ENCODE results near the gene HSPA1L.
A peak's percentile ranks its signal among the peaks of the same experiment; 100 is the strongest.
"Not testable (repeated sequence)": the region's sequence is repeated elsewhere in the genome, so short reads cannot be mapped to it uniquely, and the experiment has no call there.

HSPA1L gene

GRCh38 chr6:31837369-31838113 lies 22.5 kb upstream of the HSPA1L start:
- no peak for DNase-seq (ENCODE audit: low read depth in 2 of 3, low spot score in 1 of 3)

DNA sequence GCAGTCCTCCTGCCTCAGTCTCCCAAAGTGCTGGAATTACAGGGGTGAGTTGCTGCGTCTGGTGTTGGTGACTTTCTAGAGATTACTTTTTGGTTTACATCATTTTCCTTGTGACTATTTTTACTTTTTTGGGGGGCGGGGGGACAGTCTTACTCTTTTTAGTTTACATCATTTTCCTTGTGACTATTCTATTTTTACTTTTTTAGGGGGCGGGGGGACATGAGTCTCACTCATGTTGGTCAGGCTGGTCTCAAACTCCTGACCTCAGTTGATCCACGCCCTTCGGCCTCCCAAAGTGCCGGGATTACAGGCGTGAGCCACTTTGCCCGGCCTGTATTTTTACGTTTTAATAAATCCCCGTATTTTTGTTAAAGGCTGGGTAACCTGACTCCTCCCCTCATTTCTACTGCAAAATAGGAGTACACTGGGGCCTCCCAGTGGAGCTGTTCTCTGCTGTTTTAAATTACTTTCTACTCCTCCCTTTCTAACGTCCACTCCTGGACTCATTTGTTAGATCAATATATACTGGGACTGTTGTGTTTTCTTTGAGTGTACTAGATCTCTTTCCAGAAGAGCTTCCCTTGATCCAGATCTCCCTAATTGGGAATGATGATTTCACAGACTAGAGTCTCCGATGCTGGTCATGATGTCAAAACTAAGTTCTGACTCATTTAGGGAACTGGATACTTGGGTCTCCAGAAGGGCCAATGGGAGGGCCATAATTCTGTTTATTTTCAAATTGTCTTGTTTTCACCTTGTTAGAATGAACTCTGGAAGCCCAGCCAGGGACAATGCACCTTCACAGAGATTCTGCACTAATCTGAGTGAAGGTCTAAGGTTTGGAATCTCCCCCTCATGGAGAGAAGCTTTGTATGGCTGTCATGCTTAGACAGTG lies 21.6 kb upstream of the HSPA1L start:
- DNase-seq (ENCODE audit: low read depth in 2 of 3, low spot score in 1 of 3): no peak

GRCh38 chr6:31836047-31836473 lies 21.0 kb upstream of the HSPA1L start:
- DNase-seq (ENCODE audit: low read depth in 2 of 3, low spot score in 1 of 3): no peak

GRCh38 chr6:31834367-31835250 lies 19.5 kb upstream of the HSPA1L start:
- DNase-seq (ENCODE audit: low read depth in 2 of 3, low spot score in 1 of 3): peak; percentile 72 to 79 (median 72)

DNA sequence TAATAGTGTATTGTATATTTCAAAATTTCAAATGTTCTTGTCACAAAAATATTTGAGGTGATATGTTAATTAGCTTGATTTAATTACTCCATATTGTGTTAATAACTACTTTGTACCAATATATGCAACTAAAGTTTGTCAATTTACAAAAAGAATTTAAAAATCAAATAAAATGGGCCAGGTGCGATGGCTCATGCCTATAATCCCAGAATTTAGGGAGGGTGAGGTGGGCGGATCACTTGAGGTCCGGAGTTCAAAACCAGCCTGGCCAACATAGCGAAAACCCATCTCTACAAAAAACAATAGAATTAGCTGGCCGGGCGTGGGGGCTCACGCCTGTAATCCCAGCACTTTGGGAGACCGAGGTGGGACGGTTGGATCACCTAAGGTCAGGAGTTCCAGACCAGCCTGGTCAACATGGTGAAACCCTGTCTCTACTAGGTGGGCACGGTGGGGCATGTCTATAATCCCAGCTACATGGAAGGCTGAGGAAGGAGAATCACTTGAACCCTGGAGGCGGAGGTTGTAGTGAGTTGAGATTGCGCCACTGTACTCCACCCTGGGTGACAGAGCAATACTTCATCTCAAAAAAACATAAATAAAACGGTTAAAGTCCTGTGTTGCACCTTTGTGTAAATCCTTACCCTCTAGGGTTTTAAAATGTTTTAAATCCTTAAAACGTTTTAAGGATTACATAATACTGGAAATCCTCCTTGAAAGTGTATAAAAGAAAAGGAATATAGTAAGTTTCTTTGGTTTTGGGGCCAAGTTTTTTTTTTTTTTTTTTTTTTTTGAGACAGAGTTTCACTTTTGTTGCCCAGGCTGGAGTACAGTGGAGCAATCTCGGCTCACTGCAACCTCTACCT lies 16.5 kb upstream of the HSPA1L start:
- DNase-seq (ENCODE audit: low read depth in 2 of 3, low spot score in 1 of 3): no peak

DNA sequence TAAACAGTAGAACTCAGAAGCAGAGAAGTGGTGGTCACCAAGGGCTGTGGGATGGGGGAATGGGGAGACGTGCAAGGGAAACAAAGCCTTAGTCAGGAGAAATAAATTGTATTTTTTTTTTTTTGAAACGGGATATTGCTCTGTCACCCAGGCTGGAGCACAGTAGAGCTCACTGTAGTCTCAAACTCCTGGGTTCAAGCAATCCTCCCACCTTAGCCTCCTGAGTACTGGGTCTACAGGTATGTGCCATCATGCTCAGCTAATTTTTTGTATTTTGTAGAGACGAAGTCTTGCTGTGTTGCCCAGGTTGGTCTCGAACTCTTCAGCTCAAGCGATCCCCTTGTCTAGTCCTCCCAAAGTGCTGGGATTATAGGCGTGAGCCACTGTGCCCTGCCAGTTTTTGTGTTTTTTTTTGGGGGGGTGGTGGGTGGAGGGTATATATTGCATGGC lies 15.8 kb upstream of the HSPA1L start:
- no peak for DNase-seq (ENCODE audit: low read depth in 2 of 3, low spot score in 1 of 3)

DNA sequence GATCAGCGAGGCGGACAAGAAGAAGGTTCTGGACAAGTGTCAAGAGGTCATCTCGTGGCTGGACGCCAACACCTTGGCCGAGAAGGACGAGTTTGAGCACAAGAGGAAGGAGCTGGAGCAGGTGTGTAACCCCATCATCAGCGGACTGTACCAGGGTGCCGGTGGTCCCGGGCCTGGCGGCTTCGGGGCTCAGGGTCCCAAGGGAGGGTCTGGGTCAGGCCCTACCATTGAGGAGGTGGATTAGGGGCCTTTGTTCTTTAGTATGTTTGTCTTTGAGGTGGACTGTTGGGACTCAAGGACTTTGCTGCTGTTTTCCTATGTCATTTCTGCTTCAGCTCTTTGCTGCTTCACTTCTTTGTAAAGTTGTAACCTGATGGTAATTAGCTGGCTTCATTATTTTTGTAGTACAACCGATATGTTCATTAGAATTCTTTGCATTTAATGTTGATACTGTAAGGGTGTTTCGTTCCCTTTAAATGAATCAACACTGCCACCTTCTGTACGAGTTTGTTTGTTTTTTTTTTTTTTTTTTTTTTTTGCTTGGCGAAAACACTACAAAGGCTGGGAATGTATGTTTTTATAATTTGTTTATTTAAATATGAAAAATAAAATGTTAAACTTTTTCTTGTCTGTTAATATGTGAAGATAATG lies 14.7 kb upstream of the HSPA1L start:
- DNase-seq (ENCODE audit: low read depth in 2 of 3, low spot score in 1 of 3): no peak

- DNase-seq (ENCODE audit: low read depth in 2 of 3, low spot score in 1 of 3): peak; percentile 86 to 95 (median 91)
Observed at GRCh38 chr6:31827286-31828079, 12.4 kb upstream of the HSPA1L start, which contains the start of gene HSPA1B. HSPA1B (plus strand) TSS chr6:31827738; CDS start chr6:31827951, 213 bp downstream.

- DNase-seq (ENCODE audit: low read depth in 2 of 3, low spot score in 1 of 3): no peak
Observed at GRCh38 chr6:31826793-31827285, 11.8 kb upstream of the HSPA1L start.

DNA sequence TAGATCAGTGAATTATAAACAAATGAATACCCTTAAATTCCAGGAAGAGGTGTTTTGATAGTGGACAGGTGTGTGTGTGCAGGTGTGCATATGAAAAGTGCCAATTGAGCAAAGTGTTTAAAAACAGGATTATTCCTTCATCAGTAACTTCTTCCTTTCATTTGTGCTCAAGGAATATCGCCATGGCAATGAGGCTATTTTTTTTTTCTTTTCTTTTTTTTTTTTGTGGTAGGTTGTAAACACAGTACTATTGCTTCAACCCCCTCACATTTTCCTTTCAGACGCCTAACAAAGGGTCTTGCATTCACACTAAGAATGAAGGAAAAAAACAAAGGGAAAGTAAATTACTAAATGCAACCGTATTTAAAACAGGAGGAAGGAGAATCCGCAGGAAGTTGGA lies 10.5 kb upstream of the HSPA1L start:
- no peak for DNase-seq (ENCODE audit: low read depth in 2 of 3, low spot score in 1 of 3)

- not testable (repeated sequence) for DNase-seq (ENCODE audit: low read depth in 2 of 3, low spot score in 1 of 3)
Observed at GRCh38 chr6:31823592-31824196, 8.6 kb upstream of the HSPA1L start.

GRCh38 chr6:31822036-31822821 lies 7.1 kb upstream of the HSPA1L start:
- peak in 1 of 3 donors; percentile 49 for DNase-seq (ENCODE audit: low read depth in 2 of 3, low spot score in 1 of 3)

DNA sequence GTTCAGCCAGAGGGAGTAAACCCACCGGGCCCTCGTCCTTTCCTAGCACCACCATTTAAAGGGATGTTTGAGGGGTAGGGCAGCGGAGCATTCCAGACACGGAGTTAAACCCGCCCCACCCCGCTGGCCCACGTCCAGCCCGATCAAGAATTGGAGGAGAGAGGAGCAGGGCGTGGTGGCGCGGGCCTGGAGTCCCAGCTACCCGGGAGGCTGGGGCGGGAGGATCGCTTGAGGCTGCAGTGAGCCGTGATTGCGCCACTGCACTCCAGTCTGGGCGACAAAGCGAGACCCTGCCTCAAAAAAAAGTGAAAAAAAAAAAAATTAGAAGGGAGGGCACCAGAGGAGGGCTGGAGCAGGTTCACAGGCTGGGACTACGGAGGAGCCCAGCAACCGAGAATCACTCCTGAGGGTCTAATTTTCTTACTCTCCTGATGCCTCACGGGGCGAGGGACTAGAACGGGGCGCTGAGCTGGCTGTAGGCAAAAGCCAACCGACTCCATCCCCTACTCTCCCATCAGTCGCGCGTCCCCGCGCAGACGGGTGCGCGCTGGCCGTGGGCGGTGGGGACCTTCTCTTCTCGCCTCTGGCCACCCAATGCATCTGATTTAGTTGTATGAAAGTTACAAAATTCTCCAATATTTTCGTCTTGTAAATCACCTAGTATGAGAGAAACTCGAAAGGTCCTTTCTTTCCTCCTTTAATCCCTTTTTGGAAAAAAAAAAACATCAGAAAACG lies 6.4 kb upstream of the HSPA1L start:
- DNase-seq (ENCODE audit: low read depth in 2 of 3, low spot score in 1 of 3): peak; percentile 57 to 72 (median 70)

- not testable (repeated sequence) for DNase-seq (ENCODE audit: low read depth in 2 of 3, low spot score in 1 of 3)
Observed at GRCh38 chr6:31820399-31820798, 5.3 kb upstream of the HSPA1L start.

DNA sequence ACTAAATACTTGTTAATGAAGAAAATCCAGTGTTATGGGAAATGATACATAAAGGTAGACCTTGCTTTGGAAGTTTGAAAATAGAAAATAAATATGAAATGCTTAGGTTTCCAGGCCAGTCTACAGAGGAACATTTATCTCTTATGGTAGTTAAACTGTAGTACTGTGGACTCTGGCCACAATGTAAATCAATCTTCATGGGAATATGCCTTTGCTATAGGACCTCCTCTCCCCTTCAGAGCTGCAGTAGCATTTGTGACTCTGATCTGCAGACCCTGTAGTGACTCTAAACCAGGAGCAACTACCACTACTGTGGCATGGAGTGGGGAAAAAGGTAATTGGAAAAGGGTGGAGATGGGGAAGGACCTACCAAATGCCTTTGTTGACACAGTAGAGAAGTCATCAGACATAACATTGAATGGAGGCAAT lies 4.8 kb upstream of the HSPA1L start:
- DNase-seq (ENCODE audit: low read depth in 2 of 3, low spot score in 1 of 3): no peak

- DNase-seq (ENCODE audit: low read depth in 2 of 3, low spot score in 1 of 3): not testable (repeated sequence)
Observed at GRCh38 chr6:31817929-31818511, 2.9 kb upstream of the HSPA1L start.
